Pericardium fibroblast (primary cell): ENCODE measurements around the gene HTN1. TPM values are rescaled to one million over a fixed set of nuclear protein-coding genes. Genes with fewer than 3 reads are reported as not detected.

Experiments used
- total RNA-seq: library from RNA; depleted of rRNA; stranded (reverse); fragments of >200 nt; gene quantifications from 2 replicates; pipeline ENCODE4 v1.2.3, GENCODE V29; 2015

HTN1 gene
- total RNA-seq = not detected in 2 replicates

GRCh38 chr4:70050138-70050537, at the start of gene HTN1:
Gene HTN1, plus strand, starts transcription at chr4:70050438. Its CDS starts 2,639 bp downstream, at chr4:70053077.

GRCh38 chr4:70028159-70028558, 22.1 kb upstream of the HTN1 start, which contains the start of gene HTN3:
Gene HTN3, plus strand, starts transcription at chr4:70028459. Its CDS starts 2,282 bp downstream, at chr4:70030741.

Other genes starting within 250 kb of the HTN1 start
- gene SULT1E1, start 190.3 kb upstream of the HTN1 start, total RNA-seq = 47.0 and 125 TPM in 2 replicates
- not detected in 2 replicates for gene CSN1S1, start 119.4 kb upstream of the HTN1 start, total RNA-seq
- gene CSN2, start 84.7 kb upstream of the HTN1 start, total RNA-seq = not detected in 2 replicates
- not detected in 2 replicates for gene STATH, start 54.5 kb upstream of the HTN1 start, total RNA-seq
- gene HTN3, start 22.0 kb upstream of the HTN1 start, total RNA-seq = not detected in 2 replicates
- gene PRR27, start 103.8 kb downstream of the HTN1 start, total RNA-seq = not detected in 2 replicates
- gene ODAM, start 145.3 kb downstream of the HTN1 start, total RNA-seq = not detected in 2 replicates
- gene FDCSP, start 175.7 kb downstream of the HTN1 start, total RNA-seq = not detected in 2 replicates
- gene CSN3, start 192.2 kb downstream of the HTN1 start, total RNA-seq = not detected in 2 replicates